ENCODE results near the gene LAPTM4A.

DNA sequence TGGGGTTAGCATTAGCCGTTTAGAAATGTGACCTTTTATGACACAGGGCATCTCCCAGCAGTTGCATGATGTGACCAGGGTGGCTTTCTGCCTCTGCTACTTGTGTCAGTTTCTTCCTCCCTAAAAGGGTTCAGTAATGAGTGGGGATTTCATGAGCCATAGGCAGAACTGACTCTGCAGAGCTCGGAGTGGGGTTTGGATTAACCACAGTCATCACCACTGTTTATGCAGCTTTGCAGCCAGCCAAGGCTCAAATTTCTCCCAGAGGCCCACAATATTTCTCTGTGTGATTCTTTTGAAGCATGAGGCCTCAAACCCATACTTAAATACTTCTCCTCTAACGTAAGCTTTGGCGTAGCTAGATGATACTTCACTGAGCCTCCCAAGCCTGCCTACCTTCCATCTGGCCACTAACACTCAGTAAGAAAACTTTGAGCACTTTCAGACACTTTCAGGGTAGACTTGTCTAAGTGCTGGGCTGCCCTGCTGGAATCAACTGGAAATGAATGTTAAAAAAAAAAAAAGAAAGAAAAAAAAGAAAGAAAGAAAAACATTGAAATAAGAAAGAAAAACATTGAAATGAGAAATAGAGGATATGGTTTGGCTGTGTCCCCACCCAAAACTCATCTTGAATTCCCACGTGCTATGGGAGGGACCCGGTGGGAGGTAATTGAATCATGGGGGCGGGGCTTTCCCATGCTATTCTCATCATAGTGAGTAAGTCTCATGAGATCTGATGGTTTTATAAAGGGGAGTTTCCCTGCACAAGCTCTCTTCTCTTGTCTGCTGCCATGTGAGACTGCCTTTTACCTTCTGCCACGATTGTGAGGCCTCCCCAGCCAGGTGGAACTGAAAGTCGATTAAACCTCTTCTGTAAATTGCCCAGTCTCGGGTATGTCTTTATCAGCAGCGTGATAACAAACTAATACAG, 11.5 kb upstream of the LAPTM4A start:
- TF ChIP-seq EP300 (IDR thresholded peaks at IDR 0.05) (no peak), POLR2A (IDR thresholded peaks at IDR 0.05) (no peak)
